Lower lobe of right lung (tissue), 2 donors: ENCODE data around the gene TECPR2. TPM values are rescaled to one million over a fixed set of nuclear protein-coding genes. Genes with fewer than 3 reads are reported as not detected.
A peak's percentile ranks its signal among the peaks of the same experiment; 100 is the strongest.
"Not testable (repeated sequence)": the region's sequence is repeated elsewhere in the genome, so short reads cannot be mapped to it uniquely, and the experiment has no call there.

Source experiments
- ATAC-seq, 2 donors: fragments of 200-7000 bp; cut with Tn5 transposase; one replicate each; pipeline ENCODE4 v1.9.1; 2020 to 2022; ENCODE audit warnings: mild to moderate bottlenecking in 2 of 2, moderate library complexity in 2 of 2
- DNase-seq: peaks from one replicate; pipeline ENCODE4 v3.0.0-alpha.2; 2020
- H3K27ac ChIP-seq: fragments of 200-600 bp; one replicate; pipeline ENCODE4 v1.8.0; 2022
- H3K27me3 ChIP-seq: fragments of 200-600 bp; one replicate; pipeline ENCODE4 v1.8.0; 2022; ENCODE audit warnings: low read depth
- H3K36me3 ChIP-seq: fragments of 200-600 bp; one replicate; pipeline ENCODE4 v1.8.0; 2022; ENCODE audit warnings: mild to moderate bottlenecking
- H3K4me1 ChIP-seq: fragments of 200-600 bp; one replicate; pipeline ENCODE4 v1.8.0; 2022
- H3K4me3 ChIP-seq: fragments of 200-600 bp; one replicate; pipeline ENCODE4 v1.8.0; 2022; ENCODE audit warnings: mild to moderate bottlenecking
- H3K9me3 ChIP-seq: fragments of 200-600 bp; one replicate; pipeline ENCODE4 v1.8.0; 2022
- intact Hi-C: fragments of 100-400 bp; cut with DNase I; formaldehyde crosslinking; loops from one replicate; pipeline ENCODE4 v1.11.0; 2022
- microRNA-seq: library from miRNA; unstranded; fragments of <30 nt; microRNA quantifications from one replicate; pipeline ENCODE4 v1.2.0, GENCODE V29; 2020; ENCODE audit warnings: borderline number of aligned reads
- total RNA-seq: library from RNA; stranded (reverse); fragmentation: NEBNext Ultra II Directional; extraction: Animal tissue kit (Norgen Biotek cat#: 25700); gene quantifications from one replicate; pipeline ENCODE4 v1.2.1, GENCODE V29; 2021
- TF ChIP-seq, protein P1 (sequence below): fragments of 200-600 bp; IDR thresholded peaks from one replicate; pipeline ENCODE4 v1.8.0; 2022; ENCODE audit warnings: antibody characterized with exemption, mild to moderate bottlenecking
- donor health status: DM: no; HTN: yes; CAD: no; lungs with severe emphysema.

The TECPR2 gene
- total RNA-seq, 1 donor from 2014 or later, result 23.2 TPM

DNA sequence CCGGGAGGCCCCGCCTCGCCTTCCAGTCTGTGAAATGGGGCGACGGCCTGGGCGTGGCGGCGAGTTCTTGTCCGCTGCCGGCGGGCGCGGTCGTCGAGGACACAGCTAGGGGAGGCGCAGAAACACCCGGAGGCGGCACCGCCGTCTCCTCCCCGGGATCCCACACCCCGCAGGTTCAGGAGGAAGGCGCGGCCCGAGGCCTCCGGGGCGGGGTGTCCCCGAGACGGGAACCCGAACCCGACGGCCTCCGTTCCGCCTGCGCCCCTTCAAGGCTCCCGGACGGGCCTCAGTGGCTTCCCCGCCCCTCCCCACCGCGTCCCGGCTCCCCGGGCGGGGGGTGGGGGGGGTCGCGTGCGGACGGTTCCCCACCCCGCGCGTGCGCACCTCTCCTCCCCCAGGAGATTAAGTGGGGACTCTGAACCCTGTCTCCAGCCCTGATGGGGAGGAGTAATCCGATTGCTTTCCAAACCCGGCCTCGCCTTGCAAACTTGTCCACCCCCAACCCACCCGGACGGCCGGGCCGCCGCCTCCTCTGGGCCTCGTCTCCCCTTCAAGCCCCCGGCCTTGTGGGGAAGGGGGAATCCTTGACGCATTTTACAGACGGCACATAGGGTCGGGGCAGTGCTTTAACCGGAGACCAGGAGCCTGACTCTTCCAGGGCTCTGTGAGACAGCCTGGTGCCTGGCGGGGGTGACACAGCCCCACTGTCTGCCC, 182.2 kb downstream of the TECPR2 start:
- intact Hi-C loops, result no loop called here
- Histone ChIP-seq H3K36me3 (no peaks in the 10 kb centered on the region), H3K27ac (no peak overlapping the region), H3K27me3 (peaks cover 39% of the 10 kb centered on the region), H3K4me1 (peaks cover 12% of the 10 kb centered on the region), H3K9me3 (no peaks in the 10 kb centered on the region), H3K4me3 (peak overlapping the region; percentile 38)
- peak; percentile 62 for DNase-seq
- TF ChIP-seq, protein P1, sequence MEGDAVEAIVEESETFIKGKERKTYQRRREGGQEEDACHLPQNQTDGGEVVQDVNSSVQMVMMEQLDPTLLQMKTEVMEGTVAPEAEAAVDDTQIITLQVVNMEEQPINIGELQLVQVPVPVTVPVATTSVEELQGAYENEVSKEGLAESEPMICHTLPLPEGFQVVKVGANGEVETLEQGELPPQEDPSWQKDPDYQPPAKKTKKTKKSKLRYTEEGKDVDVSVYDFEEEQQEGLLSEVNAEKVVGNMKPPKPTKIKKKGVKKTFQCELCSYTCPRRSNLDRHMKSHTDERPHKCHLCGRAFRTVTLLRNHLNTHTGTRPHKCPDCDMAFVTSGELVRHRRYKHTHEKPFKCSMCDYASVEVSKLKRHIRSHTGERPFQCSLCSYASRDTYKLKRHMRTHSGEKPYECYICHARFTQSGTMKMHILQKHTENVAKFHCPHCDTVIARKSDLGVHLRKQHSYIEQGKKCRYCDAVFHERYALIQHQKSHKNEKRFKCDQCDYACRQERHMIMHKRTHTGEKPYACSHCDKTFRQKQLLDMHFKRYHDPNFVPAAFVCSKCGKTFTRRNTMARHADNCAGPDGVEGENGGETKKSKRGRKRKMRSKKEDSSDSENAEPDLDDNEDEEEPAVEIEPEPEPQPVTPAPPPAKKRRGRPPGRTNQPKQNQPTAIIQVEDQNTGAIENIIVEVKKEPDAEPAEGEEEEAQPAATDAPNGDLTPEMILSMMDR, result no peak
- ATAC-seq, result peak; percentile 59 to 63

DNA sequence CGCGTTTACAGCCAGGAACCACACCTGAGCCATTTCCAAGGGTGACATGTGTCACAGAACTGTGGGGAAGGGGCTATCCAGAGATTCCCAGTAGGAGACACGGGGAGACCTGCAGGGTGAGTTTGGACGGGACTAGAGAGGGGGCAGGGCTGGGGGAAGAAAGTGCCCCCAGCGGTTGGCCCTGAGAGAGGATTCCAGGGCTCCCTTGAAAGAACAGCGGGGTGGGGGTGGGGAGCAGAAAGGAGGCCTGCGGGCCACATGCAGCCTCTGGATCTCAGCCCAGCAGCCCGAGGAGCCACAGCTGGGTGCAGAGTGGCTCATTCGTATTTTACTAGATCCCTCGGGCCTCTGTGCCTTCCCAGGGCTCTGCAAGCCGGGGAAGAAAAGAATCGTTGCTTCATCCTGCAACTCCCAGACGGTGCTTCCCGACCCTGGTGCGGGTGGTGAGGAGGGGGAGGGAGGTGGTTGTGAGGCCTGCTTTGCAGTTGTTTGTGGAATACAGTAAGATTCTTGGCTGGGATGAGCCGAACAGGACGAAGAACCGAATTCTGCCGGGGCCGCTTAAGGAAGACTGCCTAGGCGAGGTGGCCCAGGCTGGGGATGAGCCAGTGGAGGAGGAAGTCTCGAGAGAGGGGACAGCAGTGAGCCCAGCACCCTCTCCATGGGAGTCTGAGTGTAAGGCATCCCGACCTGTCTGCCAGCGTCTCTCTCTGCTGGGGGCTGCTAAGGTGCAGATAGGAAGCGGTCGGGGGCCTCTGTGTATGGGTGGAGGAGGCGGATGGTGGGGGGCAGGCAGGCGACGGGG, 182.9 kb downstream of the TECPR2 start:
- no peaks in the 10 kb centered on the region for H3K36me3 ChIP-seq
- no peak for DNase-seq

DNA sequence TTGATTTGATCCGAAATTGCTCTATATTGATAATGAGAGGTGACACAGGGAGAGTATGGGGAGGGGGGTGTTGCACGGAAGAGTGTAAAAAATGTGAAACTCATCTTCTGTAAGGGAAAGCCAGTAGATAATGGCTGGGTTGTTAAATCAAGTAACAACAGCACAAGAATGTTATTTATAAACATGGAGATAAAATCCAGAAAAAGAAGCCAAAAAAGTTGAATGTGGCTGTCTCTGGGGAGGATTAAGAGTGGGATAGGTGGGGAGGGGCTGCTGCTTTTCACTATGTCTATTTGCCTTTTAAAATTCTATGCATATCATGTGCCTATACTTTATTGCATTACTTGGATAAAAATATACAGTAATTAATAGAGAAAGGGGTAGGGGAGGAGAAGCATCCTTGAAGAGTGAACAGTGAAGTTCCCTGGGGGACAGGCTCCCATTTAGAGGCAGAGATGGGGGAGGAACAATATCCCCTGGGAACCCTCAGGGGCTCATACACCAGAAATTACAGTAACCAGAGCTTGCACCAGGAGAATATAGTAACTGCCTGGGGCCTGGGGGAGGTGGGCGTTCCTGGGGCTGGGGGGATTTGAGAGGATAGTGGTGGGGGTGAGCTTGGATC, 186.0 kb downstream of the TECPR2 start:
- Histone ChIP-seq H3K9me3 (no peaks in the 10 kb centered on the region), H3K4me3 (no peak overlapping the region), H3K4me1 (peaks cover 12% of the 10 kb centered on the region), H3K27me3 (peaks cover 33% of the 10 kb centered on the region), H3K36me3 (no peaks in the 10 kb centered on the region), H3K27ac (no peak overlapping the region)
- DNase-seq, result no peak
- no peak for ATAC-seq
- TF ChIP-seq, protein P1, result no peak
- intact Hi-C loops, result no loop called here

More for the DNA sequence above, 182.9 kb downstream of the TECPR2 start:
- TF ChIP-seq, protein P1, result no peak
- intact Hi-C loops, result no loop called here
- H3K27me3 ChIP-seq, result peaks cover 39% of the 10 kb centered on the region
- no peaks in the 10 kb centered on the region for H3K9me3 ChIP-seq
- no peak overlapping the region for H3K27ac ChIP-seq
- H3K4me3 ChIP-seq, result no peak overlapping the region
- peaks cover 12% of the 10 kb centered on the region for H3K4me1 ChIP-seq
- no peak for ATAC-seq

DNA sequence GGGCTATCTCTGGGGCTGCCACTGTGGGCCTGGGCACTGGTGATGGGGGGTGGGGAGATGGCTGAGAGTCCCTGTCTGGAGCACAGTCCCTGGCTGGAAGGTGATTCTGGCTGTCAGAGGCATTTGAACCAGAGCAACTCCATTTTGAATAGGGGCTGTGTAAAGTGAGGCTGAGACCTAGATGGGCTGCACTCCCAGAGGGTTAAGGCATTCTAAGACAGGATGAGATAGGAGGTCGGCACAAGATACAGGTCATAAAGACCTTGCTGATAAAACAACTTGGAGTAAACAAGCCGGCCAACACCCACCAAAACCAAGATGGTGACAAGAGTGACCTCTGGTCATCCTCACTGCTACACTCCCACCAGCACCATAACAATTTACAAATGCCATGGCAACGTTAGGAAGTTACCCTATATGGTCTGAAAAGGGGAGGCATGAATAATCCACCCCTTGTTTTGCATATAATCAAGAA, 188.2 kb downstream of the TECPR2 start:
- ATAC-seq, result not testable (repeated sequence)

More for the DNA sequence above, 188.2 kb downstream of the TECPR2 start:
- H3K4me1 ChIP-seq, H3K27ac ChIP-seq, DNase-seq, H3K4me3 ChIP-seq, H3K36me3 ChIP-seq, intact Hi-C loops, H3K9me3 ChIP-seq: not testable (repeated sequence)
- H3K27me3 ChIP-seq, result peaks cover 13% of the 10 kb centered on the region

Small RNAs within 50 kb of the gene (microRNA-seq; reads per million reads assigned to microRNA genes)
- not detected for gene MIR4309

Other genes with a start within 250 kb of the TECPR2 start
- 26.2 TPM for gene WDR20, start 223.0 kb upstream of the TECPR2 start, total RNA-seq
- gene MOK, start 57.8 kb upstream of the TECPR2 start, total RNA-seq, result 15.8 TPM
- 8.5 TPM for gene ZNF839, start 43.2 kb upstream of the TECPR2 start, total RNA-seq
- 34.3 TPM for gene CINP, start 51 bp upstream of the TECPR2 start, total RNA-seq
- 19.5 TPM for gene ANKRD9, start 146.8 kb downstream of the TECPR2 start, total RNA-seq
- 53.6 TPM for gene RCOR1, start 229.7 kb downstream of the TECPR2 start, total RNA-seq